ENCODE results near the gene NPM1.
"Not testable (repeated sequence)": the region's sequence is repeated elsewhere in the genome, so short reads cannot be mapped to it uniquely, and the experiment has no call there.

NPM1 gene

GRCh38 chr5:171363846-171364245 lies 23.8 kb upstream of the NPM1 start:
- no peaks in the 10 kb centered on the region for H3K36me3 ChIP-seq
- H3K27ac ChIP-seq: no peak overlapping the region
- no peaks in the 10 kb centered on the region for H3K27me3 ChIP-seq
- H3K4me3 ChIP-seq: no peak overlapping the region
- no peak for TF ChIP-seq Cebpa-rat (IDR thresholded peaks at IDR 0.05)
- peaks cover 37% of the 10 kb centered on the region for H3K4me1 ChIP-seq
- H4K20me1 ChIP-seq: no peaks in the 10 kb centered on the region
- H3K9me3 ChIP-seq: no peaks in the 10 kb centered on the region
- H3K9ac ChIP-seq: no peak overlapping the region
- peak overlapping the region; percentile 10 for H3K4me2 ChIP-seq

GRCh38 chr5:171365351-171365750 lies 22.3 kb upstream of the NPM1 start:
- Histone ChIP-seq H3K4me3 (no peak overlapping the region), H3K4me2 (no peak overlapping the region), H3K4me1 (peaks cover 37% of the 10 kb centered on the region), H3K27ac (no peak overlapping the region), H3K9ac (no peak overlapping the region), H3K27me3 (no peaks in the 10 kb centered on the region), H3K36me3 (no peaks in the 10 kb centered on the region), H3K9me3 (no peaks in the 10 kb centered on the region), H4K20me1 (no peaks in the 10 kb centered on the region)
- TF ChIP-seq Cebpa-rat (IDR thresholded peaks at IDR 0.05): no peak

- Histone ChIP-seq H3K27me3 (no peaks in the 10 kb centered on the region), H3K9me3 (no peaks in the 10 kb centered on the region), H3K4me3 (no peak overlapping the region), H3K36me3 (no peaks in the 10 kb centered on the region), H3K4me2 (peak overlapping the region; percentile 18), H4K20me1 (no peaks in the 10 kb centered on the region), H3K27ac (no peak overlapping the region), H3K9ac (no peak overlapping the region), H3K4me1 (peaks cover 37% of the 10 kb centered on the region)
- no peak for TF ChIP-seq Cebpa-rat (IDR thresholded peaks at IDR 0.05)
These were observed 21.0 kb upstream of the NPM1 start for GRCh38 chr5:171366645-171367044.

GRCh38 chr5:171367424-171368370 lies 20.0 kb upstream of the NPM1 start:
- Histone ChIP-seq H3K4me1 (peaks cover 37% of the 10 kb centered on the region), H3K9me3 (no peaks in the 10 kb centered on the region), H3K27ac (no peak overlapping the region), H3K27me3 (no peaks in the 10 kb centered on the region), H3K4me2 (peak overlapping the region; percentile 18), H4K20me1 (no peaks in the 10 kb centered on the region), H3K4me3 (no peak overlapping the region), H3K9ac (no peak overlapping the region), H3K36me3 (no peaks in the 10 kb centered on the region)
- TF ChIP-seq Cebpa-rat (IDR thresholded peaks at IDR 0.05): no peak

GRCh38 chr5:171369056-171369455 lies 18.6 kb upstream of the NPM1 start:
- no peak overlapping the region for H3K27ac ChIP-seq
- peaks cover 27% of the 10 kb centered on the region for H3K4me1 ChIP-seq
- no peaks in the 10 kb centered on the region for H3K9me3 ChIP-seq
- H3K4me3 ChIP-seq: no peak overlapping the region
- no peaks in the 10 kb centered on the region for H3K36me3 ChIP-seq
- H3K27me3 ChIP-seq: no peaks in the 10 kb centered on the region
- H3K4me2 ChIP-seq: no peak overlapping the region
- no peak overlapping the region for H3K9ac ChIP-seq
- H4K20me1 ChIP-seq: no peaks in the 10 kb centered on the region
- no peak for TF ChIP-seq Cebpa-rat (IDR thresholded peaks at IDR 0.05)

GRCh38 chr5:171369898-171370297 lies 17.8 kb upstream of the NPM1 start:
- no peaks in the 10 kb centered on the region for H3K36me3 ChIP-seq
- no peaks in the 10 kb centered on the region for H3K27me3 ChIP-seq
- H3K9ac ChIP-seq: no peak overlapping the region
- no peak overlapping the region for H3K27ac ChIP-seq
- no peaks in the 10 kb centered on the region for H4K20me1 ChIP-seq
- TF ChIP-seq Cebpa-rat (IDR thresholded peaks at IDR 0.05): no peak
- H3K9me3 ChIP-seq: no peaks in the 10 kb centered on the region
- H3K4me2 ChIP-seq: no peak overlapping the region
- no peak overlapping the region for H3K4me3 ChIP-seq
- H3K4me1 ChIP-seq: peaks cover 25% of the 10 kb centered on the region

GRCh38 chr5:171370881-171371280 lies 16.8 kb upstream of the NPM1 start:
- not testable (repeated sequence) for H3K36me3 ChIP-seq, H3K4me3 ChIP-seq, H3K4me2 ChIP-seq, H3K9ac ChIP-seq, H3K9me3 ChIP-seq, H3K27me3 ChIP-seq, H4K20me1 ChIP-seq, H3K27ac ChIP-seq
- peaks cover 25% of the 10 kb centered on the region for H3K4me1 ChIP-seq

GRCh38 chr5:171371326-171371725 lies 16.3 kb upstream of the NPM1 start:
- Histone ChIP-seq H3K36me3 (no peaks in the 10 kb centered on the region), H3K27me3 (no peaks in the 10 kb centered on the region), H3K4me3 (no peak overlapping the region), H3K9me3 (no peaks in the 10 kb centered on the region), H3K27ac (no peak overlapping the region), H3K4me1 (peaks cover 24% of the 10 kb centered on the region), H3K9ac (no peak overlapping the region), H4K20me1 (no peaks in the 10 kb centered on the region), H3K4me2 (no peak overlapping the region)
- no peak for TF ChIP-seq Cebpa-rat (IDR thresholded peaks at IDR 0.05)

- H3K27ac ChIP-seq: no peak overlapping the region
- TF ChIP-seq Cebpa-rat (IDR thresholded peaks at IDR 0.05): no peak
- H3K4me1 ChIP-seq: no peaks in the 10 kb centered on the region
- H3K4me2 ChIP-seq: no peak overlapping the region
- no peak overlapping the region for H3K4me3 ChIP-seq
- H3K9ac ChIP-seq: no peak overlapping the region
- no peaks in the 10 kb centered on the region for H4K20me1 ChIP-seq
- no peaks in the 10 kb centered on the region for H3K9me3 ChIP-seq
- H3K36me3 ChIP-seq: no peaks in the 10 kb centered on the region
- no peaks in the 10 kb centered on the region for H3K27me3 ChIP-seq
These were observed 7.7 kb upstream of the NPM1 start for GRCh38 chr5:171379961-171380360.

GRCh38 chr5:171384416-171384815 lies 3.2 kb upstream of the NPM1 start:
- not testable (repeated sequence) for H3K4me2 ChIP-seq, H3K9ac ChIP-seq, H3K4me1 ChIP-seq, H3K9me3 ChIP-seq, H3K27me3 ChIP-seq, H3K4me3 ChIP-seq, H3K27ac ChIP-seq, H3K36me3 ChIP-seq
- peaks cover 16% of the 10 kb centered on the region for H4K20me1 ChIP-seq

GRCh38 chr5:171384999-171385398 lies 2.6 kb upstream of the NPM1 start:
- H4K20me1 ChIP-seq: peaks cover 22% of the 10 kb centered on the region
- H3K36me3 ChIP-seq, H3K27me3 ChIP-seq, H3K9ac ChIP-seq, H3K9me3 ChIP-seq, H3K4me3 ChIP-seq, H3K27ac ChIP-seq, H3K4me2 ChIP-seq: not testable (repeated sequence)
- H3K4me1 ChIP-seq: peaks cover 12% of the 10 kb centered on the region
